CD4-positive, alpha-beta T cell treated with Interleukin-17A for 1 hour (primary cell): Measurements from ENCODE around the gene NECTIN2.

Experiments used
- DNase-seq: peaks from one replicate; pipeline ENCODE4 v3.0.0-alpha.2; 2020

Gene NECTIN2

DNA sequence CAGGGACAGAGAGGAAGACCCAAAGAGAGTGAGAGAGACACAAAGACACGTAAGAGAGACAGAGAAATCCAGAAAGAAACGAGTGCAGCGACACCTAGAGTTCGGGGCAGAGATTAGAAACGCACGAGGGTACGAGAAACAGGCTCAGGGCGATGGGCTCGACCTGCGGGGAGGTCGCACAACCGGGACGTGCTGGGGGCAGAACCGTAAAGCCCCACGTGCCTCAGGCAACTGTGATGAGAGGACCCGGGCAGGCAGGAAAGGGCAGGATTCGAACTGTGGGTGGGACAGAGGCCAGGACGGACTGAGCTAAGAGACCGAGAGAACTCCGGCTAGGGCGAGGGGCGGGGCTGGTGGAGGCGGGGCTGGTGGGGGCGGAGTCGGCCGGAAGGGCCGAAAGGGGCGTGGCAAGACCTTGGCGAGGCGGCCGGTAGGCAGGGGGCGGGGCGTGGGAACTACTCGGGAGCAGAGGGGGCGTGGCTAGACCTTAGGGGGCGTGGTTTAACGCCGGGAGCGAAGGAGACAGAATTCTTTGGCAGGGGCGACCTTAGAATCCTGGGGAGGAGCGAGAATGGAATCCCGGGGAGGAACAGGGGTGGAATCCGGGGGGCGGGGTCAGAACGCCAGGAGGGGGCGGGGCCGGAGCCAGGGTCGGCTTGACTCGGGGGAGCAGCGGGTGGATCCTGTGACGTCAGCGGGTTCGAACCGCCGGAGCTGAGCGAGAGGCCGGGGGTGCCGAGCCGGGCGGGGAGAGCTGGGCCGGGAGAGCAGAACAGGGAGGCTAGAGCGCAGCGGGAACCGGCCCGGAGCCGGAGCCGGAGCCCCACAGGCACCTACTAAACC lies at the start of gene NECTIN2:
NECTIN2 (plus strand) TSS at position 686 of the 843 bp plus-strand sequence. CDS start 229 bp downstream, outside the sequence.
- DNase-seq: peak; percentile 78

- peak; percentile 7 for DNase-seq
These were observed 49.4 kb upstream of the NECTIN2 start for GRCh38 chr19:44796701-44797115.

GRCh38 chr19:44799627-44800346 lies 46.3 kb upstream of the NECTIN2 start:
- no peak for DNase-seq

DNA sequence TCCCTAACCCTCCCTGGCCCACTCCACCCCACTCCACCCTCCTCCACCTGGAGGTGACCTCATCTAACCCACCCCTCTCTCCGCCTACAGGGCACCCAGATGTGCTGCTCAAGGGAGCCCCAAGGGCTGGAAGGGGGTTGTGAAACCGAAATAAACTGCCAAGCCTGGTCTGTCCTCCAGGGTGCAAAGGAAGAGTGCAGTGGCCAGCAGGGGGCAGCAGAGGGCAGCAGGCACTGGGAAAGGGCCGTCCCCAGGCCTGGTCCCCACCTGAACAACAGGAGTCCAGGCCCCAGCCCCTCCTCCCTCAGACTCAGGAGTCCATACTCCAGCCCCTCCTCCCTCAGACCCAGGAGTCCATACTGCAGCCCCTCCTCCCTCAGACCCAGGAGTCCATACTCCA lies 45.6 kb upstream of the NECTIN2 start:
- peak; percentile 78 for DNase-seq

- DNase-seq: no peak
These were observed 42.4 kb upstream of the NECTIN2 start for GRCh38 chr19:44803442-44804428.

- DNase-seq: no peak
These were observed 39.8 kb upstream of the NECTIN2 start for GRCh38 chr19:44806291-44806690.

DNA sequence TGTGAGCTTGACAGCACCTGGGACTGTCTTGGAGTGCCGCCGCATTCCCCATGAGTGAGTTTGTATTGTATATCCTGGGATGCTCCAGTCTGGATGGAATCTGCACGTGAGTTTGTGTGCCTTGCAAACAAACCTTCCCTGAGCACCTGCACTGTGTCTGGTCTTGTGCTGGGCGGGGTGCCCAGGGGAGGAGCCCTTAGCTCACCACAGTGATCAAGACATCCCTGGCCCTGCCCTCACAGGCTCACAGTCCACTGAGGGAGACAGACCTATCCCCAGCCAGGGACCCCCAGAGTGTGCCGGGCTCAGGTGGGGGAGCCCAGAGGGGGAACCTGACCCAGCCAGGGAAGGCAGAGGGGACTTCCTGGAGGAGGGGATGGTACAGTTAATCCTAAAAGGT lies 38.9 kb upstream of the NECTIN2 start:
- DNase-seq: no peak

DNA sequence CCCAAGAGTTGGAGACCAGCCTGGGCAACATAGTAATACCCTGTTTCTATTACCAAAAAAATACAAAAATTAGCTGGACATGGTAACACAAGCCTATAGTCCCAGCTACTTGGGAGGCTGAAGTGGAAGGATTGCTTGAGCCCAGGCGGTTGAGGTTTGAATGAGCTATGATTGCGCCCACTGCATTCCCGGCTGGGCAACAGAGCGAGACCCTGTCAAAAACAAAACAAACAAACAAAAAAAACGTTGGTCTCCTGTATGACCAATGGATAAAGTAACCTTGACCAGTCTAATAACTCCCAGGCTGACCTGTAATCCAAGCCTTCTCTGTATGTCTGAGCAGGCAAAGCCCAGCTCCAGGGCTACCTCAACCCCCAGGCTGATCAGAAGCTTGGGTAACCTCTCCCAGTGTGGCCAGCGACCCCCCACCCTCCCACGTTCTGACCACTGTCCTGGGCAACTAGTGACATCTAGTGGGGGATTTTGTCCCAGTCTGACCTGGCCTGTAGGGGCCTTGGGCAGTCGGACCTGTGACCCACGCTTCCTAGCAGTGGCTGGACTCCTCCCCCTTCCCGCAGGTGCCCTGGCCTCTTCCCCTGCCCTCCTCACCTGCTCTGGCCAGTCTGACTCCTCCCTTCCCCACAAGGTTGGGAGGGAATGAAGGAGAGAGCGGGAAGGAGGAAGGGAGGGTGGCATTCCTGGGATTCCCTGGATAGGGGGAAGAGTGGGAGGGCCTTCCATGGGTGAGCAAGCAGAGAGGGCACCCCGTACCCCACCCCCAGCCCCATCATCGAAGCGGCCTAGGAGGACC lies 38.2 kb upstream of the NECTIN2 start:
- DNase-seq: no peak

GRCh38 chr19:44808463-44809371 lies 37.4 kb upstream of the NECTIN2 start, which contains the start of gene BCAM:
Gene BCAM (plus strand): TSS chr19:44809103. CDS start chr19:44809125, 22 bp downstream.
- no peak for DNase-seq

- DNase-seq: no peak
These were observed 36.4 kb upstream of the NECTIN2 start for GRCh38 chr19:44809577-44810233.

- DNase-seq: no peak
These were observed 35.6 kb upstream of the NECTIN2 start for GRCh38 chr19:44810234-44811121.

DNA sequence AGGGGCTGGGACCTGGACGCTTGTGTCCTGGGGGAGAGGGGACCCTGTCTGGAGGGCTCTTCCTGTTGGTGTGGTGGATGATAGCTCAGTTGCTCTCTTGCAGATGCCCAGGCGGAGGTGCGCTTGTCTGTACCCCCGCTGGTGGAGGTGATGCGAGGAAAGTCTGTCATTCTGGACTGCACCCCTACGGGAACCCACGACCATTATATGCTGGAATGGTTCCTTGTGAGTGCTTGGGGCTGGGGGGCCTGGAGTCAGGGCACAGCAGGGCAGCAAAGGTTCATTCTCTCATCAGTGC lies 35.0 kb upstream of the NECTIN2 start:
- DNase-seq: no peak

DNA sequence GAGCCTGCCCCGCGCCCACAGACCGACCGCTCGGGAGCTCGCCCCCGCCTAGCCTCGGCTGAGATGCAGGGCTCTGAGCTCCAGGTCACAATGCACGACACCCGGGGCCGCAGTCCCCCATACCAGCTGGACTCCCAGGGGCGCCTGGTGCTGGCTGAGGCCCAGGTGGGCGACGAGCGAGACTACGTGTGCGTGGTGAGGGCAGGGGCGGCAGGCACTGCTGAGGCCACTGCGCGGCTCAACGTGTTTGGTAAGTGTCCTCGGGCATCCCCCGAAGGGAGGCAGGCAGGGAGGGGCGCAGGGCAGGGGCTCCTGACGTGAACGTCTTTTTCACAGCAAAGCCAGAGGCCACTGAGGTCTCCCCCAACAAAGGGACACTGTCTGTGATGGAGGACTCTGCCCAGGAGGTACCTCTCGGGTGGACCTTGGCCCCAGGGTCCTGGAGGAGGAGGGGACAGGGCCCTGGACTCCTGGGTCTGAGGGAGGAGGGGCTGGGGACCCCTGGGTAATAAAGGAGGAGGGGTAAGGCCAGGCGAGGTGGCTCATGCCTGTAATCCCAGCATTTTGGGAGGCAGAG lies 33.9 kb upstream of the NECTIN2 start:
- no peak for DNase-seq

- DNase-seq: no peak
These were observed 32.8 kb upstream of the NECTIN2 start for GRCh38 chr19:44813070-44813840.

DNA sequence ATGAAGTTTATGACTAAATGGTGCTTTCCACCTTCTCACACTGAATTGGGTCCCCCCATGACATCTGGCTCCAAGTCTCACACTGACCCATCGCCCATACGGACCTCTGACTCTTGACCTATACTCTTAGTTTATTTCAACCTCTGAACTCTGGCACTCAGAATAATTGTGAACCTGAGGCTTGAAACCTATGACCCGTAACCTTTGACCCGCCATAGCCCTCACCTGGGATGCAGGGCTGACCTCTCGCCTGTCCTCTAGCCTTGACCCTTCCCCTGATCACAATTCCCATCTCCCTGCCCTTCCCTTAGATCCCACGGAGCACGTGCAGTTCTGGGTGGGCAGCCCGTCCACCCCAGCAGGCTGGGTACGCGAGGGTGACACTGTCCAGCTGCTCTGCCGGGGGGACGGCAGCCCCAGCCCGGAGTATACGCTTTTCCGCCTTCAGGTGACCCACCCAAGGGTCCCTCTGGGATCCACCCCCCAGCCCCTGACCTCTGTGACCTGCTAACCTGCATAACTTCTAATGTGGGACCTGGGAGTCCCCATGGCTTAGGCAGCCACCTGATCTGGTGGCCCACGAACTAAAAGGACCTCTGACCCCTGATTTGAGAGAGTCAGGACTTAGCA lies 32.1 kb upstream of the NECTIN2 start:
- DNase-seq: no peak

- DNase-seq: no peak
These were observed 31.6 kb upstream of the NECTIN2 start for GRCh38 chr19:44814517-44814916.

DNA sequence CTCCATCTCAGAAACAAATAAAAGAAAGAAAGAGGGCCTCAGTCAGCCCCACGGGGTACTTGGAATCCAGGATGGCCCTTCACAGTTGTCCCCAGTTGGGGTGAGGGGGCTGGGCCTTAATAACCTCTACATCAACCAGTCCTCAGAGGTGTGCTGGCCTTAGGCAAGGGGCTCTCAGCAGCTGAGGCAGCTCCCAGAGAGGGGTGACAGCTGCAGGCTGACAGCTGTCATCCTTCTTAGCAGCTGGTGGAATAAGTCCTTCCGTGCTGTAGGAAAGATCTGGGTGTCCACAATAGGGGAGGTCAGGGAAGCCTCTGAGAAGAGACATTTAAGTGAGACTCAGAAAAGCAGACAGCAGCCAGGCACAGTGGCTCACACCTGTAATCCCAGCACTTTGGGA lies 29.8 kb upstream of the NECTIN2 start:
- no peak for DNase-seq
